ENCODE data around the gene BMP8A.

Gene BMP8A

GRCh38 chr1:39573736-39574624 lies 82.5 kb downstream of the BMP8A start:
- no peak for DNase-seq

GRCh38 chr1:39574646-39575045 lies 83.2 kb downstream of the BMP8A start:
- no peak for DNase-seq

Data from NCI-H1417 (cell line).